Smooth muscle cell of the brain vasculature (primary cell): ENCODE measurements around the gene IQCH.
"Not testable (repeated sequence)": the region's sequence is repeated elsewhere in the genome, so short reads cannot be mapped to it uniquely, and the experiment has no call there.

Experiments used
- DNase-seq: peaks from one replicate; pipeline ENCODE4 v3.0.0-alpha.2; 2012; ENCODE audit warnings: low read depth, low spot score

Gene IQCH

GRCh38 chr15:67436351-67437250 lies 182.0 kb downstream of the IQCH start:
- not testable (repeated sequence) for DNase-seq

DNA sequence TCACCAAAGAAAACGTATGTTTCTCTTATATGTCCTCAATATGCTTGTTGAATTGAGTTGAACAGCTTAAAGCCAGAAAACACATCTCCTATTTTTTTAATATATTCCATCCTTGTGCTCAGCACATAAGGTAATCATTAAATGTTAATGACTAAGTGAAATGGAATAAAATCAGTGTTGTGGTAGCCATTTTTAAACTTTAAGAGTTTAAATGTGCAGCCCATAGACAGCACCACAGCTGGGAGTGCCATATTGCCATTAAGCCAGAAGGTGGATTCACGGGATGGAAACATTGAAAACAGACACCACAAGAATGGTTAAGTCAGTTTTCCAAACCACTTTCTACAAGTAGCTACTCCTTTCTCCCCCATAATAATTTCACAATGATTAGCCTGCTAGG lies 189.5 kb downstream of the IQCH start:
- DNase-seq, result no peak

- DNase-seq, result no peak
These were observed 191.9 kb downstream of the IQCH start for GRCh38 chr15:67446449-67446848.

DNA sequence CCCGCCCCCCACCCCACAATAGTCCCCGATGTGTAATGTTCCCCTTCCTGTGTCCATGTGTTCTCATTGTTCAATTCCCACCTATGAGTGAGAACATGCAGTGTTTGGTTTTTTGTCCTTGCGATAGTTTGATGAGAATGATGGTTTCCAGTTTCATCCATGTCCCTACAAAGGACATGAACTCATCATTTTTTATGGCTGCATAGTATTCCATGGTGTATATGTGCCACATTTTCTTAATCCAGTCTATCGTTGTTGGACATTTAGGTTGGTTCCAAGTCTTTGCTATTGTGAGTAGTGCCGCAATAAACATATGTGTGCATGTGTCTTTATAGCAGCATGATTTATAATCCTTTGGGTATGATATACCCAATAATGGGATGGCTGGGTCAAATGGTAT lies 193.8 kb downstream of the IQCH start:
- not testable (repeated sequence) for DNase-seq

DNA sequence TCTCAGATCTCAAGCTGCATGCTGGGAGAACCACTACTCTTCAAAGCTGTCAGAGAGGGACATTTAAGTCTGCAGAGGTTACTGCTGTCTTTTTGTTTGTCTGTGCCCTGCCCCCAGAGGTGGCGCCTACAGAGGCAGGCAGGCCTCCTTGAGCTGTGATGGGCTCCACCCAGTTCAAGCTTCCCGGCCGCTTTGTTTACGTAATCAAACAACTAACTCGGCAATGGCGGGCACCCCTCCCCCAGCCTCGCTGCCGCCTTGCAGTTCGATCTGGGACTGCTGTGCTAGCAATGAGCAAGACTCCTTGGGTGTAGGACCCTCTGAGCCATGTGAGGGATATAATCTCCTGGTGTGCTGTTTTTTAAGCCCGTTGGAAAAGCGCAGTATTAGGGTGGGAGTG lies 199.1 kb downstream of the IQCH start:
- DNase-seq, result not testable (repeated sequence)

- DNase-seq, result peak; percentile 40
These were observed 202.3 kb downstream of the IQCH start for GRCh38 chr15:67456677-67457529.

GRCh38 chr15:67458331-67459029 lies 203.9 kb downstream of the IQCH start:
- DNase-seq, result no peak

- DNase-seq, result no peak
These were observed 205.9 kb downstream of the IQCH start for GRCh38 chr15:67460521-67460920.

DNA sequence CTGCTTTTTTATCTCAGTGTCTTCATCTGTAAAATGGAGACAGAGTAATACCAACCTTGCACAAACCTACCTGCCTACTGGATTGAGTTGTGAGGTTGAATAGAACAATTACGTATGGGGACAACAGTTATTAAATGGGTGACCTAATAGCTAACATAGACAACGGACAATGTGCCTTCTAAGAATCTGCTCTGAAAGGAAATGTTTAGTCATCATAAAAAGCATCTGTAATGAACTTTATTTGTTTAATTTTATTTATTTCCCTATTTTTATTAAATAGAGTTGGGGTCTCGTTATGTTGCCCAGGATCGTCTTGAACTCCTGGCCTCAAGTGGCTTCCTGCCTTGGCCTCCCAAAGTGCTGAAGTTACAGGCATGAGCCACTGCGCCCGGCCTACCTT lies 207.1 kb downstream of the IQCH start:
- no peak for DNase-seq

GRCh38 chr15:67462875-67463274 lies 208.3 kb downstream of the IQCH start:
- no peak for DNase-seq

GRCh38 chr15:67463488-67463887 lies 208.9 kb downstream of the IQCH start:
- DNase-seq, result no peak

GRCh38 chr15:67465196-67465952 lies 210.8 kb downstream of the IQCH start:
- no peak for DNase-seq

DNA sequence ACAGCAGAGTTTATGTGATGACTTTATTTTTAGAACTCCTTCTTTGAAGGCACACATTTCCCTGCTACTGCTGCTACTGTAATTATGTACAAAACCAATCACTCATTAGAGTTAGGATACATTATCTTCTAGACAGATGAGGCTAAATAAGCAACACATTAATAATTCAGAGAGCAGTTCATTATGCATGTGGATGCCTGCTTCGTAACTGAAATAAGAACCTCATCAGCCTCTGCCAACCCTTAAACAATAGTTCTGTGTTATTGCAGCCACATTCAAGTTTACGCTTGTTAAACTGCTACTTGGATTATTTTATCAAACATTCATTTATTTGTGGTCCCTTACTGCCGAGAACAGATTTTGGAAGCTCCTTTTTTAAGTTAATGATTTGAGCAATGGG lies 213.8 kb downstream of the IQCH start:
- DNase-seq, result no peak

DNA sequence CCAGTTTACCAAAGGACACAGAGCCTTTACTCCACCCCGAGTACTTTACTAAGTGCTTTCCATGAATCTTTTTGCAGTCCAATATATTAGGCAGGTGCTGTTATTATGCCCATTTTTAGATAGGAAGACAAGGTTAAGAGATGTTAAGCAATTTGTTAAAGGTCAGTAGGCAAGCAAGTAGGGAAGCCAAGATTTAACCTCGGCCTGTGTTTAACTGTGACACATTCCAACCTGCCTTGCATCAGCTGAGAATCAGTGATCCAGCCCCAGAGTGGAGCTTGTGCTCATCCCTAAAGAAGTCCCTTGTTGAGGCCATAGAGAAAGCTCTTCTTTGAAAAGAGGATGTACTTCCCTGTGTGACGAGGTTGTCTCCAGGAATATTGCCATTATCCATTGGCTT lies 215.1 kb downstream of the IQCH start:
- no peak for DNase-seq

GRCh38 chr15:67472957-67473356 lies 218.4 kb downstream of the IQCH start:
- no peak for DNase-seq

GRCh38 chr15:67474405-67475110 lies 220.0 kb downstream of the IQCH start:
- DNase-seq, result no peak

- DNase-seq, result peak; percentile 43
These were observed 225.4 kb downstream of the IQCH start for GRCh38 chr15:67479781-67480505.

GRCh38 chr15:67480741-67481140 lies 226.2 kb downstream of the IQCH start:
- no peak for DNase-seq

DNA sequence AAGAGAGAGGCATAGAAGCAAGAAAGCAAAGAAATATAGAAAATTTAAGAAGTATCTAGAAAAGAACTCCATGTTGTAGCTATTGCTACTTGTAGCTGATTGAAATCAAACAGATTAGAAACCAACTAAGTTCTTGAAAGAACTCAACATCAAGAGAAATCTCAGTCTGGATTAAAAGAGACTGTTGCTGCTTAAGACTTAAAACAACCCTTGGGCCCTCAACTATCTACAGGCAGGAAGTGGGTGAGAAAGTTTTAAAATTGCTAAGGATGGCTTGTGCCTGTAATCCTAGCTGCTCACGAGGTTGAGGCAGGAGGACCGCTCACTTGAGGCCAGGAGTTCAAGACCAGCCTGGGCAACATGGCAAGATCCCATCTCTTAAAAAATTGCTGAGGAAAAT lies 227.1 kb downstream of the IQCH start:
- no peak for DNase-seq

GRCh38 chr15:67495585-67495984 lies 241.0 kb downstream of the IQCH start:
- DNase-seq, result no peak
